Measurements from ENCODE around the gene GUCY2F. TPM values are rescaled to one million over a fixed set of nuclear protein-coding genes. Genes with fewer than 3 reads are reported as not detected.

The GUCY2F gene
- total RNA-seq, 2 experiments from 2014 or later = not detected

DNA sequence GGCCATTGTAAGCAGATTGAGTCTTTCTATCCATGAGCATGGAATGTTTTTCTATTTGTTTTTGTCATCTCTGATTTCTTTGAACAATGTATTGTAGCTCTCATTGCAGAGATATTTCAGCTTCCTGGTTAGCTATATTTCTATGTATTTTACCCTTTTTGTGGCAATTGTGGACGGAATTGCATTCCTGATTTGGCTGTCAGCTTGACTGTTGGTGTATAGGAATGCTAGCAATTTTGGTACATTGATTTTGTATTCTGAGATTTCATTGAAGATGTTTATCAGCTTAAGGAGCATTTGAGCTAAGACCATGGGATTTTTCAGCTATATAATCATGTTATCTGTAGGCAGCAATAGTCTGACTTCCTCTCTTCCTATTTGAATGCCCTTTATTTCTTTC lies 154.6 kb downstream of the GUCY2F start:
- Mint-ChIP-seq H3K4me1 (no peaks in the 10 kb centered on the region), H3K27me3 (no peaks in the 10 kb centered on the region), H3K36me3 (no peaks in the 10 kb centered on the region), H3K9me3 (no peaks in the 10 kb centered on the region), H3K4me3 (no peak overlapping the region), H3K27ac (no peak overlapping the region)
- no peak for DNase-seq

Other genes starting within 250 kb of the GUCY2F start
- 10 to 100 TPM; 12.4 to 13.4 TPM for gene NXT2, start 54.8 kb upstream of the GUCY2F start, total RNA-seq
- gene KCNE5, start 143.1 kb upstream of the GUCY2F start, total RNA-seq = under 1 TPM; 0.14 to 0.42 TPM

All from activated naive CD8-positive, alpha-beta T cell treated with anti-CD3 and anti-CD28 coated beads for 36 hours (primary cell).